ENCODE data around the gene MYL11. TPM values are rescaled to one million over a fixed set of nuclear protein-coding genes. Genes with fewer than 3 reads are reported as not detected.
"Not testable (repeated sequence)": the region's sequence is repeated elsewhere in the genome, so short reads cannot be mapped to it uniquely, and the experiment has no call there.

Gene MYL11
- total RNA-seq, 1 donor from 2014 or later: not detected

DNA sequence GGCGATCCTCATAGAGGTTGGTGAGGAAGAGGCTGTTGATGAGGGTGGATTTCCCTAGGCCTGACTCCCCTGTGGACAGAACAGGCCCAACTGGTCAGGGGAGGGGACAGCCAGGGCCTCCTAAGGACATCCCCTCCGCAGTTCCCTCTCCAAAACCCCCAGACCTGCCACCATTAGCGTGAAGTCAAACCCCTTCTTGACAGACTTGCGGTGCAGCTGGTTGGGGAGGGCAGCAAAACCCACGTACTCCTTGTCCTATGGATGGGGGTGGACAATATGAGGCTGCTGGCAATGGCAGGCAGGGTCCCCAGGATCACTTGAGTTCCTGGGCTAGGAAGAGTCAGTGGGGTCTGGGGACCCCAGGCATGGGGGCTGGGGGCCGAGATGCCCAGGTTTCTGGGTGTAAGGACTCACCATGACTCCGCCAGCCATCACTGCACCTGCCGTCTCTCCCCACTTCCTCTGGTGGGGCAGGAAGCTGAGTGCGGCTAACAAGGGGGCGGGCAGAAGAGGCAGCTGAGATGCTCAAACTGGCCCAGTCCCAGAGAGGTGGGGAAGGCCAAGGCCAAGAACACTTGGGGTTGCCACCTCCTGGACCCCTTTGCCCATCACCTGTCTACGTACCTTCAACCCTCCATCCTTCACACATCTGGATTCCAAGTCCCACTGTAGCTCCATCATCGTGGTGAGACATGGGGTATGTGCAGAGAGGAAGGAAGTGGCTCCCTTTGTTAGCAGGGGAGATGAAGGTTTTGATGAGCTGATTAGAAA, 7.7 kb downstream of the MYL11 start, which contains the start of gene SEPTIN1:
TSS of gene SEPTIN1 (minus strand) at position 451 of the 771 bp plus-strand sequence. CDS start at position 432, 19 bp downstream.
- H3K4me3 ChIP-seq (ENCODE audit: low read depth, low read length): no peak within 1 kb of the TSS
- FAIRE-seq (no peak), DNase-seq (ENCODE audit: low read depth) (no peak)
- H3K36me3 ChIP-seq (ENCODE audit: control insufficient read depth, insufficient read depth, low read length): no peaks in the 10 kb centered on the region
- H3K27me3 ChIP-seq (ENCODE audit: control insufficient read depth, insufficient read depth, low read length): no peaks in the 10 kb centered on the region
- TF ChIP-seq, protein P1, sequence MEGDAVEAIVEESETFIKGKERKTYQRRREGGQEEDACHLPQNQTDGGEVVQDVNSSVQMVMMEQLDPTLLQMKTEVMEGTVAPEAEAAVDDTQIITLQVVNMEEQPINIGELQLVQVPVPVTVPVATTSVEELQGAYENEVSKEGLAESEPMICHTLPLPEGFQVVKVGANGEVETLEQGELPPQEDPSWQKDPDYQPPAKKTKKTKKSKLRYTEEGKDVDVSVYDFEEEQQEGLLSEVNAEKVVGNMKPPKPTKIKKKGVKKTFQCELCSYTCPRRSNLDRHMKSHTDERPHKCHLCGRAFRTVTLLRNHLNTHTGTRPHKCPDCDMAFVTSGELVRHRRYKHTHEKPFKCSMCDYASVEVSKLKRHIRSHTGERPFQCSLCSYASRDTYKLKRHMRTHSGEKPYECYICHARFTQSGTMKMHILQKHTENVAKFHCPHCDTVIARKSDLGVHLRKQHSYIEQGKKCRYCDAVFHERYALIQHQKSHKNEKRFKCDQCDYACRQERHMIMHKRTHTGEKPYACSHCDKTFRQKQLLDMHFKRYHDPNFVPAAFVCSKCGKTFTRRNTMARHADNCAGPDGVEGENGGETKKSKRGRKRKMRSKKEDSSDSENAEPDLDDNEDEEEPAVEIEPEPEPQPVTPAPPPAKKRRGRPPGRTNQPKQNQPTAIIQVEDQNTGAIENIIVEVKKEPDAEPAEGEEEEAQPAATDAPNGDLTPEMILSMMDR (IDR thresholded peaks at IDR 0.05; ENCODE audit: insufficient read depth, low read length, severe bottlenecking): no peak

DNA sequence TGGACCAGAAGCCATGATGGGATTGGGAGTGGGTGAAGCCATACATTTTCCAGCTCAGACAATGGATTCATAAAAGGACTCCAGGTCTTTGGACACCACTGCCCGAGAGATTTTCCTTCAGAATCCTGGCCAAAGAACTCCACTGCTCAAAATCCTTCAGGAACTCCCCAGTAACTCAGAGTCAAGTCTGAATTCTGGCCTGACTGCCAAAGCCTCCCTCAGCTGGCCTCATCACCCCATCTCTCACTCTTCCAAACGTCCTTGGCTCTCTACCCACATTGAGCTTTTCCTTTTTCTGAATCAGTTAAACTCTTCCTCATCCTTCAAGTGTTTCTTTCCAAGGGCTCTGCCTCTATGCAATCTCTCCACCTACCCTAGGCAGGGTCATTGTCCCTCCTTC, 8.9 kb downstream of the MYL11 start:
- TF ChIP-seq, protein P1 (IDR thresholded peaks at IDR 0.05; ENCODE audit: insufficient read depth, low read length, severe bottlenecking): no peak

GRCh38 chr16:30394592-30395154, 20.1 kb downstream of the MYL11 start:
- TF ChIP-seq, protein P1 (IDR thresholded peaks at IDR 0.05; ENCODE audit: insufficient read depth, low read length, severe bottlenecking): no peak
- Histone ChIP-seq H3K36me3 (ENCODE audit: control insufficient read depth, insufficient read depth, low read length) (peaks cover 3% of the 10 kb centered on the region), H3K27me3 (ENCODE audit: control insufficient read depth, insufficient read depth, low read length) (no peaks in the 10 kb centered on the region), H3K4me3 (ENCODE audit: low read depth, low read length) (peak overlapping the region; percentile 60)
- no peak for DNase-seq (ENCODE audit: low read depth)
- no peak for FAIRE-seq

More for the DNA sequence above, 8.9 kb downstream of the MYL11 start:
- no peaks in the 10 kb centered on the region for H3K36me3 ChIP-seq (ENCODE audit: control insufficient read depth, insufficient read depth, low read length)
- DNase-seq (ENCODE audit: low read depth) (no peak), FAIRE-seq (no peak)
- H3K4me3 ChIP-seq (ENCODE audit: low read depth, low read length): no peak overlapping the region
- no peaks in the 10 kb centered on the region for H3K27me3 ChIP-seq (ENCODE audit: control insufficient read depth, insufficient read depth, low read length)

- H3K4me3 ChIP-seq (ENCODE audit: low read depth, low read length): peak within 1 kb of the TSS; percentile 60
- no peaks in the 10 kb centered on the region for H3K27me3 ChIP-seq (ENCODE audit: control insufficient read depth, insufficient read depth, low read length)
- TF ChIP-seq, protein P1 (IDR thresholded peaks at IDR 0.05; ENCODE audit: insufficient read depth, low read length, severe bottlenecking): peak; percentile 38
- FAIRE-seq (no peak), DNase-seq (ENCODE audit: low read depth) (peak; percentile 22)
- peaks cover 3% of the 10 kb centered on the region for H3K36me3 ChIP-seq (ENCODE audit: control insufficient read depth, insufficient read depth, low read length)
Observed at GRCh38 chr16:30395155-30395991, 20.8 kb downstream of the MYL11 start, which contains the start of gene ZNF48. TSS of gene ZNF48 (plus strand) at chr16:30395420. CDS start at chr16:30395795, 375 bp downstream.

- DNase-seq (ENCODE audit: low read depth) (no peak), FAIRE-seq (no peak)
- TF ChIP-seq, protein P1 (IDR thresholded peaks at IDR 0.05; ENCODE audit: insufficient read depth, low read length, severe bottlenecking): no peak
- Histone ChIP-seq H3K4me3 (ENCODE audit: low read depth, low read length) (peak overlapping the region; percentile 60), H3K27me3 (ENCODE audit: control insufficient read depth, insufficient read depth, low read length) (no peaks in the 10 kb centered on the region), H3K36me3 (ENCODE audit: control insufficient read depth, insufficient read depth, low read length) (peaks cover 3% of the 10 kb centered on the region)
Observed at GRCh38 chr16:30395992-30396585, 21.5 kb downstream of the MYL11 start.

DNA sequence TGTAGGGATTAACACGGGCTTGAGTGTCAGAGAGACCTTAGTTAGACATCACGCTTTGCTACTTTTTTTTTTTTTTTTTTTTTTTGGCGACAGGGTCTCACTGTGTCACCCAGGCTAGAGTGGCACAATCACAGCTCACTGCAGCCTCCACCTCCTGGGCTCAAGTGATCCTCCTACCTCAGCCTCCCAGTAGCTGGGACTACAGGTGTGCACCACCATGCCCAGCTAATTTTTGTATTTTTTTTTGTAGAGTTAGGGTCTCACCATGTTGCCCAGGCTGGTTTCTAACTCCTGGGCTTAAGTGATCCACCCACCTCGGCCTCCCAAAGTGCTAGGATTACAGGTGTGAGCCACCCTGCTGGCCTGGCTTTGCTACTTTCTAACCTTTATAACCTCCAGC, 22.0 kb downstream of the MYL11 start:
- not testable (repeated sequence) for H3K27me3 ChIP-seq (ENCODE audit: control insufficient read depth, insufficient read depth, low read length); FAIRE-seq; H3K4me3 ChIP-seq (ENCODE audit: low read depth, low read length); H3K36me3 ChIP-seq (ENCODE audit: control insufficient read depth, insufficient read depth, low read length); DNase-seq (ENCODE audit: low read depth)
